NCI-H2196 (cell line): ENCODE measurements around the gene KAT2A.

ENCODE experiments used
- DNase-seq: peaks from one replicate; lab custom pipeline; 2025; ENCODE audit not compliant: unreplicated experiment; lab: John Stamatoyannopoulos, UW

KAT2A gene

GRCh38 chr17:42065201-42065600, 56.0 kb downstream of the KAT2A start:
- no peak for DNase-seq
